ENCODE data around the gene XNDC1N.

DNA sequence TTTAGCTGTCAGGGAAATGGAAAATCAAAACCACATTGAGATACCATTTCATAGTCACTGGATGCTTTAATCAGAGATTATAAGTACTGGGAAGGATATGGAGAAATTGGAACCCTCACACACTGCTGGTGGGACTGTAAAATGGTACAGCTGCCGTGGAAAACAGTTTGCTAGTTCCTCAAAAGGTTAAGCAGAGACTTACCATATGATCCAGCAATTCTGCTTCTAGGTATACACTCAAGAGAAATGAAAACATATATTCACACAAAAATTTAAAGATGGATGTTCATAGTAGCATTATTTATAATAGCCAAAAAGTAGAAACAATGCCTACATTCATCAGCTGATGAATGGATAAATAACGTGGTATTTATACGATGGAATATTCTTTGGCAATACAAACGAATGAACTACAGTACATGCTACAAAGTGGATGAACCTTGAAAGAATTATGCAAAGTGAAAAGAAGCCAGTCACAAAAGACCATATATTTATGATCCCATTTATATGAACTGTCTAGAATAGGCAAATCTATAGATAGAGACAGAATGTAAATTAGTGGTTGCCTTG lies 23.4 kb upstream of the XNDC1N start:
- TF ChIP-seq, protein P1, sequence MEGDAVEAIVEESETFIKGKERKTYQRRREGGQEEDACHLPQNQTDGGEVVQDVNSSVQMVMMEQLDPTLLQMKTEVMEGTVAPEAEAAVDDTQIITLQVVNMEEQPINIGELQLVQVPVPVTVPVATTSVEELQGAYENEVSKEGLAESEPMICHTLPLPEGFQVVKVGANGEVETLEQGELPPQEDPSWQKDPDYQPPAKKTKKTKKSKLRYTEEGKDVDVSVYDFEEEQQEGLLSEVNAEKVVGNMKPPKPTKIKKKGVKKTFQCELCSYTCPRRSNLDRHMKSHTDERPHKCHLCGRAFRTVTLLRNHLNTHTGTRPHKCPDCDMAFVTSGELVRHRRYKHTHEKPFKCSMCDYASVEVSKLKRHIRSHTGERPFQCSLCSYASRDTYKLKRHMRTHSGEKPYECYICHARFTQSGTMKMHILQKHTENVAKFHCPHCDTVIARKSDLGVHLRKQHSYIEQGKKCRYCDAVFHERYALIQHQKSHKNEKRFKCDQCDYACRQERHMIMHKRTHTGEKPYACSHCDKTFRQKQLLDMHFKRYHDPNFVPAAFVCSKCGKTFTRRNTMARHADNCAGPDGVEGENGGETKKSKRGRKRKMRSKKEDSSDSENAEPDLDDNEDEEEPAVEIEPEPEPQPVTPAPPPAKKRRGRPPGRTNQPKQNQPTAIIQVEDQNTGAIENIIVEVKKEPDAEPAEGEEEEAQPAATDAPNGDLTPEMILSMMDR (IDR thresholded peaks at IDR 0.05): no peak
- no peak for TF ChIP-seq POLR2A (IDR thresholded peaks at IDR 0.05)

Data from esophagus squamous epithelium (tissue), 4 donors.